Motor neuron (in vitro differentiated cells): ENCODE measurements around the gene TNFSF15. TPM values are rescaled to one million over a fixed set of nuclear protein-coding genes. Genes with fewer than 3 reads are reported as not detected.
A peak's percentile ranks its signal among the peaks of the same experiment; 100 is the strongest.

Experiments
- ATAC-seq, 8 experiments: fragments of 200-7000 bp; cut with Tn5 transposase; replicated peaks in 6 of 8; 2 replicates each; pipeline ENCODE4 v1.8.0; 2021; ENCODE audit warnings: mild to moderate bottlenecking in 8 of 8, moderate library complexity in 8 of 8
- H3K27ac ChIP-seq, 2 donors: fragments of 250-450 bp; sonication (Bioruptor Pico); 2 replicates each; pipeline ENCODE4 v1.9.0; 2021; ENCODE audit warnings: antibody characterized with exemption in 2 of 2, mild to moderate bottlenecking in 2 of 2, moderate library complexity in 1 of 2
- H3K4me1 ChIP-seq, 2 donors: fragments of 250-450 bp; sonication (Bioruptor Pico); replicated peaks in 1 of 2; 2 replicates each; pipeline ENCODE4 v1.6.1; 2021; ENCODE audit warnings: antibody characterized with exemption in 2 of 2, mild to moderate bottlenecking in 2 of 2, moderate library complexity in 1 of 2
- H3K4me3 ChIP-seq, 5 donors: fragments of 250-450 bp; sonication (Bioruptor Pico); 2 replicates each; pipeline ENCODE4 v1.9.0; 2021; ENCODE audit warnings: antibody characterized with exemption in 5 of 5, mild to moderate bottlenecking in 5 of 5, moderate library complexity in 4 of 5
- WGBS, 10 experiments: fragments of 450-650 bp; shearing (Covaris generic); methylation state at CpG; one replicate each; pipeline ENCODE4 v1.0.0; 2022; 5-methylcytosine and 5-hydroxymethylcytosine counted together
- in situ Hi-C, 9 experiments: fragments of 400-800 bp; cut with MboI; loops; one replicate each; pipeline ENCODE4 v1.15.0; 2021; ENCODE audit warnings: low sequenced_read_pairs in 9 of 9, low pct_unique_long_range_greater_than_20kb in 2 of 9; ENCODE audit not compliant: unreplicated experiment in 9 of 9
- total RNA-seq, 8 experiments: library from RNA; unstranded; fragments of 300-600 nt; gene quantifications; 2 replicates each; pipeline versions ENCODE4 v1.2.3 to v1.2.4, GENCODE V29; 2022

Gene TNFSF15
- total RNA-seq = 1 to 10 TPM in 1 of 8 experiments, under 1 TPM in 6, not detected in 1; 0.13 to 4.1 (median 0.43) TPM

DNA sequence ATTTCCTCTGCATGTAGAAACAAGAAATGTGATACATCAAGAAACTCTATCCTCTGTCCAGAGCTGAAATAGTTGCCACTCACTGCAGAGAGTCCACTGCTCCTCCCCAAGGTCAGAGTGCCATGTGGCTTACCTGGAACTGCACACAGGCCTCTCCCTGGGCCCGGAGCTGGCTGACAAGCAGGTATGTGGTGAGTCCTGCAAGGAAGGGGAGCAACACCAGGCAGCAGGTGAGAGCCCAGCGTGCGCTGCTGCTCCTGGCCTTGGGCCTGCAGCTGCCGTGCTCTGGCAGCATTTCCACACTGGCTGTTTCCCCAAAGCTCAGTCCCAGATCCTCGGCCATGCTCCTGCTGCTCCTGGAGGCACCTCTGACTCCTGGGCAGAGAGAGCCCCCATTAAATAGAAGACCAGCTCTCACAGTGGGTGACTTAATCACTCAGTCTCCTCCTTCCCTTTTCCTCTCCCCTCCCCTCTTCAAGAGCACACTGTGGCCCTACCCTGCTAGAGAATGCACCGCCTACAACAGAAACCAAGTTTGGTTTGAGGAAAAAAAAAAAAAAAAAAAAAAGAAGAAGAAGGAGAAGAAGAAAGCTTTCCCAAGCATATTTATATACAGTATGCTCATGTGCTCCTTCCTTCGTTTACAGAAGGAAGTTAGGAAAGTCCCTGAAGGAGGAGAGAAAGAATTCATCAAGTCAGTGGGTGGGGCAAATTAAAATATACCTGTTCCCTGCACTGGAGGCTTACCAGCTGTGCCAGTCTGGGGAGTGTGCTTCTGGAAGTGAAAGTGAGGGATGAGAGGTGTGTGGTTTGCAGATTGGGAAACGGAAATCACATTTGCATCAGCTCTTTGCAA lies at the start of gene TNFSF15:
TSS of gene TNFSF15 (minus strand) at position 370 of the 856 bp plus-strand sequence. CDS start at position 343, 27 bp downstream.
- 19 to 100% (median 70%) methylated on average over 1 to 5 of the region's 8 CpGs; no CpG with 5 or more reads in 3 of the 10 experiments for WGBS, 10 experiments
- peaks cover 0 to 6% of the 10 kb centered on the region in 2 donors for H3K4me1 ChIP-seq
- in situ Hi-C loops = no loop called here
- no peak within 1 kb of the TSS for H3K4me3 ChIP-seq
- ATAC-seq = peak in 6 of 8 experiments; percentile 36 to 80 (median 74)
- no peak within 1 kb of the TSS for H3K27ac ChIP-seq

DNA sequence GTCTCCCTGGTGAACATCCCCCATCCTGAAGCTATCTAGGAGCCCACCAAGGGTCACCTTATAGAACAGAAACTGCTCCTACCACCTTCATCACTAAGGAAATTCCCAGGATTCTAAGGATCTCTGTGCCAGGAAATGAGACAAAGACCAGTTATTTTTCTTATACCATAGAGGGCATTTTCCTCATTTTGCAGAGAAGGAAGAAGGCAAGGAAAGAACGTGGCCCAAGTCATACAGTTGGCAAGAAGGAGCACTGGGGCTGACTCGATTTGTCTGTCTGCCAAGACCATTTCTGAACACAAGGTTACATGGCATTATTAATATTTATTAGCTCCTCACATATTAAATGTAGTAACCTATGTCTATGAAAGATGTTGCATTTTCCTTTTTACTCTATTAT lies 49.6 kb upstream of the TNFSF15 start:
- Histone ChIP-seq H3K27ac (no peak overlapping the region), H3K4me1 (no peaks in the 10 kb centered on the region), H3K4me3 (no peak overlapping the region)
- ATAC-seq = no peak
- in situ Hi-C loops = no loop called here
- WGBS, 10 experiments = 0 to 100% (median 54%) methylated on average over 1 to 2 of the region's 2 CpGs; no CpG with 5 or more reads in 2 of the 10 experiments

DNA sequence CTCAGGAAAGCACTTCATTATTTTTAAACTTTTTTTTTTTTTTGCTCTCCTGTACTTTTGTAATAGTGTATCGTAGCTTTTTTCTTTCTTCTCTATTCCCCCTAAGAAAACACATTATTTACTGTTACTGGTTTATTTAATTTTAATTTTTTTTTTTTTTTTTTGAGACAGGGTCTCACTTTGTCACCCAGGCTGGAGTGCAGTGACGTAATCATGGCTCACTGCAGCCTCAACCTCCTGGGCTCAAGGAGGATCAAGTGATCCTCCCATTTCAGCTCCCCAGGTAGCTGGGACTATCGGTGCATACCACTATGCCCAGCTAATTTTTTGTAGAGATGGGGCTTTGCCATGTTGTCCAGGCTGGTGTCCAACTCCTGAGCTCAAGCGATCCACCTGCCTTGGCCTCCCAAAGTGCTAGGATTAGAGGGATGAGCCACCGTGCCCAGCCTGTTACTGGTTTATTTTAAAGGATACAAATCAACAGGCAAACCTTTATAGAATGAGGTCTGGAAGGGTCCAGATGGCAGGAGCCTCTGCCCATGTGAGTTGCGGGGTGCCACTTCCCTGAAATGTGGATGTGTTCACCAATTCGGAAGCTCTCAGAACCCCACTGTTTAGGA lies 49.0 kb upstream of the TNFSF15 start:
- in situ Hi-C loops = no loop called here
- Histone ChIP-seq H3K27ac (no peak overlapping the region), H3K4me1 (no peaks in the 10 kb centered on the region), H3K4me3 (no peak overlapping the region)
- ATAC-seq = no peak
- WGBS, 10 experiments = 41 to 100% (median 82%) methylated on average over 1 to 6 of the region's 7 CpGs

DNA sequence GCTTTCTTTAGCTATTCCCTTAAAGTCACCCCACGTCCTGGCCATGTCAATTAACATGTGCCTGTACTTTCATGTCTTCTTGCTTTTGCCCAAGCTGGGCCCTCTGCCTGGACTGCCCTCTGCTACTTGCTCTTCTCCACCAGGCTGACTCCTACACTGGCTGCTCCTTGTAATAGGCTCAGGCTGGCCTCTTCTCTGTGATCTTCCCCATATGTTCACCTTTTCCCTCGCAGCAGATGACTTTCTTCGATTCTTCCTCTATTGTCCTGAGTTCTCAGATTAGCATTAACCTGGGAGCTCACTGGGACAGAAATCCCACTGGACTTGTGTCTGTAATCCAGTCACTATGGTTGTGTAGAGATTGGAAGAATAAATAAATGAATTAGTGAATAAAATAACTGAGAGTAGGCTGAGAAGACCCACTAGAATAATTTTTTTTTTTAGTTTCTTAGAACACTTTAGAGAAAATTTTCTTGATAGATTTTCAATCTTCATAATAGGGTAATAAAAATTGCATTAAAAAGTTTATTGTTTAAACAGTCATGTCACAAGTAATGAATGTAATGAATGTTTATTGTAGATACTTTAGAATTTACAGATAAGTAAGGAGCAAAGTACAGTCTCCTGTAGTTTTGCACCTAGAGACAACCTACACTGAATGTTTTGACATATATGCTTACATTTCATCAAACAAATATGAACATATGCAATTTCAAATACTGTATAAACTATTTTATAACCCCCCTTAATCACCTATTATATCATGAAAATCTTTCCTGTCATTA lies 47.4 kb upstream of the TNFSF15 start:
- in situ Hi-C loops = no loop called here
- Histone ChIP-seq H3K27ac (no peak overlapping the region), H3K4me1 (no peaks in the 10 kb centered on the region), H3K4me3 (no peak overlapping the region)
- ATAC-seq = no peak
- WGBS, 10 experiments = 30 to 92% (median 71%) methylated on average over 1 to 3 of the region's 3 CpGs; no CpG with 5 or more reads in 2 of the 10 experiments

DNA sequence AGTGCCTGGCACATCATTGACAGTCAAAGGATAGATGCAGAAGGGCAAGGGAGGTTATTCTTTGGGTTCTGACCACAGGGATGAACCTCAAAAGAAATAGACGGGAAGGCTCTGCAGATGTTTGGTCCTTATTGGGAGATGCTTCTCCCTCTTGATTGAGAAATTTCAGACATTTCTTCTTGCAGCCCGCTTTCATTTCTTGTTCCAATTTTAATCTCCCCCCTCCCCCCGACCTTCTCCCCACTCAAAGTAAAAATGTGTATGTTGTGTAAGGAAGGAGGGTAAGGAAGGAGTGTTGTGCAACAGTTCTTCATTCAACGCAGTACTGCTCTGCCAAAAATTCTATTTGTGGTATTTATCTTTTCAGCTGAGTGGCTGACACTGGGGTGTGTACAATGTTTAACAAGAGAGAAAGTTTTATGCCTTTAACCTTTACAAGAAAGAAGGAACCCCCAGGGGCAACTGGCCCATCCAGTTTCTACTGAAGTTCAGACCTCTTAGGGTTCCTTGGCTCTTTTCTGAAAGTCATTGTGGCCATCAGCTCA lies 46.3 kb upstream of the TNFSF15 start:
- ATAC-seq = peak in 2 of 8 experiments; percentile 23 to 61
- Histone ChIP-seq H3K4me1 (no peaks in the 10 kb centered on the region), H3K4me3 (no peak overlapping the region), H3K27ac (no peak overlapping the region)
- in situ Hi-C loops = no loop called here
- WGBS, 10 experiments = 60 to 100% (median 92%) methylated on average over 1 to 2 of the region's 4 CpGs; no CpG with 5 or more reads in 2 of the 10 experiments

DNA sequence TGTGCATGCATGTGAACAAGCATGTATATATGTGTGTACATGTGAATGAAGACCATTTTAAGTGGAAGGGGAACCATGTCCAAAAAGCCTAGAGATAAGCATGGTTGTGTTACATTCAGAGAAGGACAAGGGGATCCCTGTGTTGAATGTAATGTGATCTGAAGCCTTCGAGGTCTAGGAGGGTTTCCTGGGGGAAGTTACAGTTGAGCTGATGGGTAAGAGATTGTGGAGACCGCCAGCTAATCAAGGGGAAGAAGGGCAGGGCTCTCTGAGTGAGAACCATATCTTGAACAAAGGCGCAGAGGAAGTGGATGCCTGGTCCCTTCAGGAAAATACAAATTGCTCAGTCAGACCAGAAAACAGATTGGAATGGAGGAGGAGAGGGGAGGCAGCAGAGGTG lies 45.5 kb upstream of the TNFSF15 start:
- ATAC-seq = no peak
- WGBS, 10 experiments = 60 to 71% (median 68%) methylated on average over 1 to 3 of the region's 3 CpGs; no CpG with 5 or more reads in 6 of the 10 experiments
- Histone ChIP-seq H3K27ac (no peak overlapping the region), H3K4me1 (no peaks in the 10 kb centered on the region), H3K4me3 (no peak overlapping the region)
- in situ Hi-C loops = no loop called here

DNA sequence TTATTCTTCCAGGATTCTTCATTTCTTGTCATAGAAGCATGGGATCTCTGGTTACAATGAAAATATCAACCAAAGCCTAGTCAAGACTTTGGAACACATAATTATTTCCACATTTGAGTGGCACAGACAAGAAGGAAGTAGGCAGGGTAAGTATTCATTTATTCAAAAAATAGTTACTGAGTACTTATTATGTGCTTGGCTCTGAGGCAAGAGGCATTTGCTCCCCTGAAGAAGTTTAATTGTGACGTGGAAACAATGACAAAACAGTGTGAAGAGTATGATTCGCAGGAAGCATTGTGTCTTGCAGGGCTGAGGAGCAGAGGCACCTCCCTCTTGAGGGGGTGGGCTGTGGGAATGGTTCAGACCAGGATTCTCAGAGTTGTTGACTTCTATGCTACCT lies 45.0 kb upstream of the TNFSF15 start:
- H3K27ac ChIP-seq = no peak overlapping the region
- ATAC-seq = peak in 1 of 8 experiments; percentile 59
- H3K4me1 ChIP-seq = no peaks in the 10 kb centered on the region
- in situ Hi-C loops = no loop called here
- H3K4me3 ChIP-seq = no peak overlapping the region
- 0 to 100% (median 61%) methylated on average over 1 to 2 of the region's 2 CpGs; no CpG with 5 or more reads in 1 of the 10 experiments for WGBS, 10 experiments

DNA sequence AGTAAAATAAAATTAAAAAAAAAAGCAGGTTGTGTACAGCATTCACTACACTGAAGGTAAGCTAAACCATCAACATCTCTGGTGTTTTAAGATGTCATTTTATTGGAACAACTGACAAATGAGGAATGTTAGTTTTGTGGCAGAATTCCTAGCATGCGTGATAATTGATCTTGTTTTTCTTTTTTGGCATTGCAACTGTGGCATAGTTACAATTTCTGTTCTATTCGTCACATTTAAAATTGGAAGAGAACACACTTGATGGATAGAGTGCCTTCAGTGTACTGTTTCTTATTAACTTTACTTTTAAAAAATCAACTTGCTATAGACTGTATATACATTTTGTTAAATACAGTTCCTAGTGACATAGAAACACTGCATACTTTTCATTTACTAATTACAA lies 43.6 kb upstream of the TNFSF15 start:
- no peak for ATAC-seq
- no peaks in the 10 kb centered on the region for H3K4me1 ChIP-seq
- in situ Hi-C loops = no loop called here
- WGBS, 10 experiments = 6 to 100% (median 81%) methylated on average over 1 to 2 of the region's 2 CpGs
- no peak overlapping the region for H3K4me3 ChIP-seq
- H3K27ac ChIP-seq = no peak overlapping the region

DNA sequence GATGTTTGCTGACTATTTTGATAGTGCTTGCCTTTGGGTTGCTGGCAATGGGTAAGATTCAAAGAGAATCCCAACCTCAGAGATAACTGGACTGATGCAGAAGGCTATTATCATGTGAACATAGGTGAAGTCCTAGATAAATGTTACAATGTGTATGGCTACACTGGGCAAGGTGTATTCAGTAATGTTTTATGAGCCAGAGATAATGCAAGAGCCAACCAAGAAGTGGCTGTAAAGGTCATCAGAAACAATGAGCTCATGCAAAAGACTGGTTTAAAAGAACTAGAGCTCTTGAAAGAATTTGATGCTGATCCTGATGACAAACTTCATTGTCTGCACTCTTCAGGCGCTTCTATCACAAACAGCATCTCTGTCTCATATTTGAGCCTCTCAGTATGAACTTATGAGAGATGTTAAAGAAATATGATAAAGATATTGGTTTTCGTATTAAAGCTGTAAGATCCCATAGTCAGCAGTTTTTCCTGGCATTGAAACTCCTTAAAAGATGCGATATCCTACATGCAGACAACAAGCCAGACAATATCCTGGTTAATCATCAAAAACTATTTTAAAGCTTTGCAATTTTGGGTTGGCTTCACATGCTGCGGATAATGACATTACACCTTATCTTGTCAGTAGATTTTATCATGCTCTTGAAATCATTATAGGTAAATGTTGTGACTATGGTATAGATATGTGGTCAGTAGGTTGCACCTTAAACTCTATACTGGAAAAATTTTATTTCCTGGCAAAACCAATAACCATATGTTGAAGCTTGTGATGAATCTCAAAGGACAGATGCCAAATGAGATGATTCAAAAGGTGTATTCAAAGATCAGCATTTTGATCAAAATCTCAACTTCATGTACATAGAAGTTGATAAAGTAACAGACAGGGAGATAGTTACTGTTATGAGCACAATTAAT lies 41.9 kb upstream of the TNFSF15 start:
- in situ Hi-C loops = no loop called here
- WGBS, 10 experiments = 80 to 100% (median 89%) methylated on average over 1 to 4 of the region's 4 CpGs; no CpG with 5 or more reads in 1 of the 10 experiments
- ATAC-seq = no peak
- Histone ChIP-seq H3K4me1 (no peaks in the 10 kb centered on the region), H3K4me3 (no peak overlapping the region), H3K27ac (no peak overlapping the region)

DNA sequence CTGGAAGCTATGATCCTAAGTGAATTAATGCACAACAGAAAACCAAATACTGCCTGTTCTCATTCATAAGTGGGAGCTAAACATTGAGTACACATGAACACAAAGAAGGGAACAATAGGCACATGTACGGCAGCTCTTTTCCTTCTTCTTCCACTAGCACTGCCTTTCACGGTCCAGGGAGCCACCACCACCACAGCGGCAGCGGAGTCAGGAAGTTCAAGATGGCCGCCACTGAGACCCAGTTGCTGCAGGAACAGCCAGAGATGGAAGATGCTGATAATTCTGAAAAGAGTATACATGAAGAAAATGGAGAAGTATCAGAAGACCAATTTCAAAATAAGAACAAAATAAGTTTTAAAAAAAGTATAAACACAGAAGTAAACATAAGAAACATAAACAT lies 39.5 kb upstream of the TNFSF15 start:
- H3K27ac ChIP-seq = no peak overlapping the region
- H3K4me3 ChIP-seq = no peak overlapping the region
- in situ Hi-C loops = no loop called here
- 66 to 100% (median 83%) methylated on average over 1 to 5 of the region's 5 CpGs; no CpG with 5 or more reads in 1 of the 10 experiments for WGBS, 10 experiments
- ATAC-seq = no peak
- H3K4me1 ChIP-seq = no peaks in the 10 kb centered on the region

DNA sequence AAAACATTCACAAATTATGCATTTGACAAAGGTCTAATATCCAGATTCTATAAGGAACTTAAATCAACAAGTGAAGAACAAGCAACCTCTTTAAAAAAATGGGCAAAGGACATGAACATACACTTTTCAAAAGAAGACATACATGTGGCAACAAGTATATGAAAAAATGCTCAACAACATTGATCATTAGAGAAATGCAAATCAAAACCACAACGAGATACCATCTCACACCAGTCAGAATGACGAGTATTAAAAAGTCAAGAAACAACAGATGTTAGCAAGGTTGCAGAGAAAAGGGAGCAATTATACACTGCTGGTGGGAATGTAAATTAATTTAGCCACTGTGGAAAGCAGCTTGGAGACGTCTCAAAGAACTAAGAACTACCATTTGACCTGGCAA lies 38.9 kb upstream of the TNFSF15 start:
- Histone ChIP-seq H3K27ac (no peak overlapping the region), H3K4me3 (no peak overlapping the region), H3K4me1 (no peaks in the 10 kb centered on the region)
- ATAC-seq = peak in 1 of 8 experiments; percentile 39
- 15 to 73% (median 58%) methylated on average over 1 to 3 of the region's 3 CpGs; no CpG with 5 or more reads in 1 of the 10 experiments for WGBS, 10 experiments
- in situ Hi-C loops = no loop called here

DNA sequence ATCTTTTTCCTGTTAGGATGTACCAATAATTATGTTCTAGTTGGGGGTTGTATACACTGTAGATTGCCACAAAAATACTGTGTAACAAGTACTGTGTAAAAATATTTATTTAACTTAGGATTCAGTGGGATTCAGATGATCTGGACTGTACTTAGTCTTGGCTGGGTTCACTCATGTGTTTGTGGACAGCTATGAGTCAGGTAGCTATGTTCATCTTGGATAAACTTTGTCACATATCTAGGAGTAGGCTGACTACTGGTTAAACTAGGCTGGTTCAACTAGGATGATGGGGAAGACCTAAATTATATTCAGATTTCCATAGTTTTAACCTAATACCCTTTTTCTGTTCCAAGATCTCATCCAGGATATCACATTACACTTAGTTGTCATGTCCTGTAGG lies 32.1 kb upstream of the TNFSF15 start:
- ATAC-seq = no peak
- in situ Hi-C loops = no loop called here
- no peak overlapping the region for H3K4me3 ChIP-seq
- no peak overlapping the region for H3K27ac ChIP-seq
- H3K4me1 ChIP-seq = no peaks in the 10 kb centered on the region
